GM19463 (cell line): ENCODE results near the gene SCGB3A1.

Source experiments
- ATAC-seq: cut with Tn5 transposase; IDR thresholded peaks from one replicate; pipeline ENCODE4 v1.9.1; 2021; ENCODE audit warnings: mild to moderate bottlenecking, moderate library complexity; ENCODE audit not compliant: unreplicated experiment

SCGB3A1 gene

GRCh38 chr5:180606215-180606785 lies 15.0 kb upstream of the SCGB3A1 start:
- no peak for ATAC-seq

- ATAC-seq, result peak; percentile 42
Measured at GRCh38 chr5:180605554-180606214, 14.4 kb upstream of the SCGB3A1 start.

GRCh38 chr5:180604271-180604670 lies 13.0 kb upstream of the SCGB3A1 start:
- ATAC-seq, result no peak

GRCh38 chr5:180603076-180603594 lies 11.8 kb upstream of the SCGB3A1 start:
- ATAC-seq, result no peak

GRCh38 chr5:180602481-180603075 lies 11.3 kb upstream of the SCGB3A1 start:
- no peak for ATAC-seq

- no peak for ATAC-seq
Measured at GRCh38 chr5:180601591-180602480, 10.5 kb upstream of the SCGB3A1 start.

GRCh38 chr5:180600554-180601041 lies 9.3 kb upstream of the SCGB3A1 start:
- ATAC-seq, result no peak

- ATAC-seq, result no peak
Measured at GRCh38 chr5:180599981-180600553, 8.8 kb upstream of the SCGB3A1 start.

- no peak for ATAC-seq
Measured at GRCh38 chr5:180599590-180599914, 8.3 kb upstream of the SCGB3A1 start.

GRCh38 chr5:180598797-180599589 lies 7.7 kb upstream of the SCGB3A1 start:
- no peak for ATAC-seq

- ATAC-seq, result no peak
Measured at GRCh38 chr5:180598316-180598701, 7.0 kb upstream of the SCGB3A1 start.

GRCh38 chr5:180596668-180597231 lies 5.5 kb upstream of the SCGB3A1 start:
- no peak for ATAC-seq

- ATAC-seq, result no peak
Measured at GRCh38 chr5:180596115-180596667, 4.9 kb upstream of the SCGB3A1 start.

- no peak for ATAC-seq
Measured at GRCh38 chr5:180595381-180596114, 4.2 kb upstream of the SCGB3A1 start.

- ATAC-seq, result no peak
Measured at GRCh38 chr5:180595046-180595379, 3.7 kb upstream of the SCGB3A1 start.

GRCh38 chr5:180594311-180595045 lies 3.2 kb upstream of the SCGB3A1 start:
- no peak for ATAC-seq

GRCh38 chr5:180593446-180594206 lies 2.3 kb upstream of the SCGB3A1 start:
- no peak for ATAC-seq
